ENCODE data around the gene RNF40.

DNA sequence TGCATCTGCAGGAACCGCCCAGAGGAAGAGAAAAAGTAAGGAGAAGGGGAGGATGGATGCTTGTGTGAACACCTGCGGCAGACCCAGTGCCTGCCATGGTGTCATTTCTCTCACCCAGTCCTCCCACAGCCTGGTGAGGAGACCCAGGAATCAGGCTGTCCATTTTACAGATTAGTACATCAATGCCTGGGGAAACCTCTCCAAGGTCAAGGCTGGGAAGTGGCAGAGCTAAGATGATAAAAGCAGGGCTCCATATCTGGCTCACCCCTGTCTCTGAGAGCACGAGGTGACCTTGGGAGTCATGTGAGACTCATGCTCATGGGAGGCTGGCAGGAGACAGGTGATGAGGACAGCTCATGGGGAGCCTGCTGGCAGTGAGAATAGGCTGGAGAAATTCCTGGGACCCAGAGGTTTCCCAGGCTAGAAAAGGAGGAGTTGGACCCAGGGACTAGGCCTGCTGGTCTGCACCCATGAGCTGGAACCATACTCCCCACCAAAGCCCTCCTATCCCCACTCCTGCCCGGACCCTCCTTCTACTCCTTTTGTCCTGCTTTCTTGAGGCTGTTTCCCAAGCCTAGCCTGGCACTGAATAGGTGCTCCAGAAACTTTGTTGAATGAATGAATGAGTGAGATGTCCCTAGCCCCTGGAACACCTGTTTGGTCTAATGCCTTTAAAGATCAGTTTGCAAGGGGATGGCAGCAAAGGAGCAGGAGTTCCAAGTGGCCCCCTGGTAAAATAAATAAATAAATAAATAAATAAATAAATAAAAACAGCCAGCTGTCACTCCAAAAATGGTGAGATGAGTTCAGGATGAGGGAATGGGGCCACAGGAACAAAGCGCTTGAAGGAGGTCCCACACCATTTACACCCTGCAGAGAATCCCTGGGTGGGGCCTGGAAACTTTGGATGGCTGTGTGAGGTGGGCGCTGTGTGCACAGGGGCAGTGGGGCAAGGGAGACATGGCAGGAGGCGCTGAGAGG is 23.3 kb downstream of the RNF40 start:
- TF ChIP-seq MAX (IDR thresholded peaks at IDR 0.05) = no peak
- TF ChIP-seq, protein P1, sequence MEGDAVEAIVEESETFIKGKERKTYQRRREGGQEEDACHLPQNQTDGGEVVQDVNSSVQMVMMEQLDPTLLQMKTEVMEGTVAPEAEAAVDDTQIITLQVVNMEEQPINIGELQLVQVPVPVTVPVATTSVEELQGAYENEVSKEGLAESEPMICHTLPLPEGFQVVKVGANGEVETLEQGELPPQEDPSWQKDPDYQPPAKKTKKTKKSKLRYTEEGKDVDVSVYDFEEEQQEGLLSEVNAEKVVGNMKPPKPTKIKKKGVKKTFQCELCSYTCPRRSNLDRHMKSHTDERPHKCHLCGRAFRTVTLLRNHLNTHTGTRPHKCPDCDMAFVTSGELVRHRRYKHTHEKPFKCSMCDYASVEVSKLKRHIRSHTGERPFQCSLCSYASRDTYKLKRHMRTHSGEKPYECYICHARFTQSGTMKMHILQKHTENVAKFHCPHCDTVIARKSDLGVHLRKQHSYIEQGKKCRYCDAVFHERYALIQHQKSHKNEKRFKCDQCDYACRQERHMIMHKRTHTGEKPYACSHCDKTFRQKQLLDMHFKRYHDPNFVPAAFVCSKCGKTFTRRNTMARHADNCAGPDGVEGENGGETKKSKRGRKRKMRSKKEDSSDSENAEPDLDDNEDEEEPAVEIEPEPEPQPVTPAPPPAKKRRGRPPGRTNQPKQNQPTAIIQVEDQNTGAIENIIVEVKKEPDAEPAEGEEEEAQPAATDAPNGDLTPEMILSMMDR (IDR thresholded peaks at IDR 0.05 in 2 of 3, conservative IDR thresholded peaks at IDR 0.05 in 1 of 3; ENCODE audit: borderline replicate concordance in 1 of 3, insufficient read depth in 1 of 3, low read depth in 2 of 3, low read length in 2 of 3) = no peak
- TF ChIP-seq JUND (IDR thresholded peaks at IDR 0.05) = no peak
- TF ChIP-seq POLR2A (IDR thresholded peaks at IDR 0.05; ENCODE audit: borderline replicate concordance, extremely low read depth, insufficient read depth, insufficient read length) = no peak
- TF ChIP-seq EZH2 (IDR thresholded peaks at IDR 0.05) = no peak
